Right lobe of liver (tissue), 4 donors: Measurements from ENCODE around the gene SASH1.

Experiments used
- POLR2A ChIP-seq: fragments of 450-650 bp; IDR thresholded peaks from one replicate; pipeline ENCODE4 v1.6.1; 2017; ENCODE audit warnings: antibody characterized with exemption, mild to moderate bottlenecking
- TF ChIP-seq, protein P1 (sequence below), 4 donors: fragments of 200-600 bp in 3 of 4; fragments of 450-650 bp in 1 of 4; IDR thresholded peaks; one replicate each; pipeline versions ENCODE4 v1.5.1 to v1.8.0; 2016 to 2022; ENCODE audit warnings: antibody characterized with exemption in 4 of 4, mild to moderate bottlenecking in 2 of 4
- donor health status: DM: no; HTN: no; CAD: no.
- donor health status: DM: no; HTN: no; CAD: no.
- donor health status: DM: no; HTN: yes; CAD: no.

DNA sequence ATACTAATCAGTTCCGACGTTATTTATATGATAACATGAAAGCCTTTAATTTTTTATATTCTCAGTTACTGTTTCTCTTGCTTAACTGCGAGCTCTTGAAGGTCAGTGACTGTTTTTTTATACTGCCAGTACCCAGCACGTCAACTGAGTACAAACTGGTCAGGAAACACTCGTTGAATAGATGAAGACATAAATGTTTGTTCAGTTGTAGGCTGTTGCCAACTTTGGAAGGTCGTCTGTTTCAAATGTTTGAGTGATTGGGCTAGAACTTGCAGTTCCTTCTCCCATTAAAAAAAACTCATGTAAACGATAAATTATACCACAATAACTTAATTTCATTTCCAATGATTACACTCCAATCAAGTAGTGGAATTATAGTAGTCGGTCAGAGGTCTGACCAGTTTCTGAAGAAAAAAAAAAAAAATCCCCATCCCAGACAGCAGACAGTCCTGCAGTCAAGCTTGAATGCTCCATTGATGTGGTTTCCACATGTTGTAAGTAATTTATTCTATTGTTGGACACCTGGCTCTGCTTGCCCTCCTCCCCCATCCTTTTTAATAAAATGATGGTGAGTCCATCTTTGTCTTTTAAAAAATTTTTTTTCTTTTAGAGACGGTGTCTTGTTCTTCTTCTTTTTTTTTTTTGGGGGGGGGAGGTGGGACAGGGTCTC lies 81.1 kb downstream of the SASH1 start:
- TF ChIP-seq, protein P1, sequence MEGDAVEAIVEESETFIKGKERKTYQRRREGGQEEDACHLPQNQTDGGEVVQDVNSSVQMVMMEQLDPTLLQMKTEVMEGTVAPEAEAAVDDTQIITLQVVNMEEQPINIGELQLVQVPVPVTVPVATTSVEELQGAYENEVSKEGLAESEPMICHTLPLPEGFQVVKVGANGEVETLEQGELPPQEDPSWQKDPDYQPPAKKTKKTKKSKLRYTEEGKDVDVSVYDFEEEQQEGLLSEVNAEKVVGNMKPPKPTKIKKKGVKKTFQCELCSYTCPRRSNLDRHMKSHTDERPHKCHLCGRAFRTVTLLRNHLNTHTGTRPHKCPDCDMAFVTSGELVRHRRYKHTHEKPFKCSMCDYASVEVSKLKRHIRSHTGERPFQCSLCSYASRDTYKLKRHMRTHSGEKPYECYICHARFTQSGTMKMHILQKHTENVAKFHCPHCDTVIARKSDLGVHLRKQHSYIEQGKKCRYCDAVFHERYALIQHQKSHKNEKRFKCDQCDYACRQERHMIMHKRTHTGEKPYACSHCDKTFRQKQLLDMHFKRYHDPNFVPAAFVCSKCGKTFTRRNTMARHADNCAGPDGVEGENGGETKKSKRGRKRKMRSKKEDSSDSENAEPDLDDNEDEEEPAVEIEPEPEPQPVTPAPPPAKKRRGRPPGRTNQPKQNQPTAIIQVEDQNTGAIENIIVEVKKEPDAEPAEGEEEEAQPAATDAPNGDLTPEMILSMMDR (IDR thresholded peaks at IDR 0.05): no peak
- no peak for TF ChIP-seq POLR2A
